SK-N-DZ (cell line): ENCODE measurements around the gene GRWD1. TPM values are rescaled to one million over a fixed set of nuclear protein-coding genes. Genes with fewer than 3 reads are reported as not detected.

Experiments
- DNase-seq: peaks from one replicate; pipeline ENCODE4 v3.0.0-alpha.2; 2015; ENCODE audit warnings: low spot score
- polyA plus RNA-seq, 2 experiments: library from polyadenylated mRNA; depleted of rRNA; stranded (reverse); fragments of >200 nt; gene quantifications; 2 replicates each; pipeline ENCODE4 v1.2.3, GENCODE V29; 2014

GRWD1 gene
- 29.3 and 41.5 TPM in 2 replicates for polyA plus RNA-seq (2014; cell fraction: cytosol; rRNA removed)
- polyA plus RNA-seq (2014; cell fraction: nucleus; rRNA removed) = 11.7 and 14.8 TPM in 2 replicates

DNA sequence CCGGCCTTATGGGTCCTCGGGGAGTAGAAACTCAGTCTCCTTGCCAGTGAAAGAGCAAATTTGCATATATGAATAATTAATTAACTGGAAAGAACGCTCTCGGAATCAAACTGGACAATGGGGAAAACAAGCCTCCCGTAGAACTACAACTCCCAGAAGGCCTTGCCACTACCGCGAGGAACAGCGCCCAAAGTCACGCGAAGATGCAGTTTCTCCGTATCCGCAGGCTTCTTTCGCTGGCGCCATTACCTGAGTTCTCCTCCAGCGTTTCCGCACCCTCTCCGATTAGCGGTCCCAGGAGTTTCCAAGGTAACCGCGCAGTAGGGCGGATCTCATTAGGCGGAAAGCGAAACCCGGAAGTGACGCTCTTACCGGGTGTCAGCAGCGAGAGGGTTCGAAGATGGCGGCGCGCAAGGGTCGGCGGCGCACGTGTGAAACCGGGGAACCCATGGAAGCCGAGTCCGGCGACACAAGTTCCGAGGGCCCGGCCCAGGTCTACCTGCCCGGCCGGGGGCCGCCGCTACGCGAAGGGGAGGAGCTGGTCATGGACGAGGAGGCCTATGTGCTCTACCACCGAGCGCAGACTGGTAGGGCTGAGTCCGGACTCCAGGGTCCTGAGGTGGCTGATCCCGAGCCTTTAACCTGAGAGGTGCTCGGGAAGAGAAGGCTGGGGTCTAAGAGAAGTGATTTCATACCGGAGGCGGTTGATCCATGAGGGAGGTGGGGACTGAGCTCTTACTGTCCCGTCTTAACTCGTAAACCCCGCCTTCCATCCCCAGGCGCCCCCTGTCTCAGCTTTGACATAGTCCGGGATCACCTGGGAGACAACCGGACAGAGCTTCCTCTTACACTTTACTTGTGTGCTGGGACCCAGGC, at the start of gene GRWD1:
Gene GRWD1, plus strand, starts transcription at position 378 of the 876 bp plus-strand sequence. Its CDS starts 23 bp downstream, at position 401.
- peak; percentile 90 for DNase-seq

DNA sequence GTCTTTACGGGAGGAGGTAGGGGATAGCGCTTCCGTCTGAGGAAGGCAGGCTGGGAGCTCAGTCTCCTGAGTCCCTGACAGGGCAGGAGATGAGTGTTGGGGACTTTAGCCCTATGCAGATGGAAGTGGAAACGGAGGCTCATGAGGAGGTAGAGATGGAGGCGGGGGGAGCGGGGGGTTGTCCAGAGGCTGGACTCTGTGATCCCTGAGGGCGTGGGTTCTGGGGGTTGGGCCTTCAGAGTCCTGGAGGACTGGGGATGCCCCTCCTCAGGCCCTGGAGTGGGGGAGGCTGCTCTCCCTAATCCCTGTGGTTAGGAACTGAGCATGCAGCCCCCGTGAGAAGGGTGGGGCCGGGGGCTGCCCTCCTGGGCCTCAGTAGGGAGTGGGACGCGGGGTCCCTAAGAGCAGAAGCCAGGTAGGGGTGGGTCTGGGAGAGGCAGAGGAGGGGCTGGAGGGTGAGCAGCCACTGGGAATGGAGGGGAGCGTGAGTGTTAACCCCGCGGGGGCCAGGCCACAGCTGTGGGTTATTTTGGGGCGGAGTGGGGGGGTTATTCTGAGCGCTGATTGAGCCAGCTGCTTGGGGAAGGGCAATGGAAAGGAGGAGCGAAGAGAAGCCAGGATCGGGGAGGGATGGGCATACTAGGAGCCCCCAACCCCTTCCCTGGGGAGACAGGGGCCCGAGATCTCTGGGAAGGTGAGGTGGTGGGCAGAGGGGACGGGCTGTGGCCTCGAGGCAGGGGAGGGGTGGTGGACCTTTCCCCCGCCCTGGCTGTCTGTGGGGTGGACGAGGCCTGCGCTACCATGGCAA, 49.6 kb upstream of the GRWD1 start:
- DNase-seq = no peak

DNA sequence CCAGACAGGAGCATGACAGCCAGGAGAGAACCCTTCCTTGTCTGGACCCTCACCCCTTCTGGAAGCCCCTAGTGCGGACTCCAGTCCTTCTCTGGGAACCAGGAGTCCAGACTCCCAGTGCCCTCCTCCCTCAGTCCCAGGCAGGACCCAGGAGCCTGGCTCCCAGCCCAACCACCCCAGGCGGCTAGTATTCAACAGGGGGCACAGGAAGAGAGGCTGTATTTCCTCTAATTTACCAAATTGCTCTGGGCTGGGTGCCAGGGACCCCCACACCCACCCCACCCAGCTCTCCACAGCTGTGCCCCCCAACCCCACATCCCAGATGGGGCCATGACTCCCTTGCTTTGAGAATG, 49.0 kb upstream of the GRWD1 start:
- no peak for DNase-seq

- no peak for DNase-seq
Measured at GRCh38 chr19:48397263-48398101, 48.3 kb upstream of the GRWD1 start.

DNA sequence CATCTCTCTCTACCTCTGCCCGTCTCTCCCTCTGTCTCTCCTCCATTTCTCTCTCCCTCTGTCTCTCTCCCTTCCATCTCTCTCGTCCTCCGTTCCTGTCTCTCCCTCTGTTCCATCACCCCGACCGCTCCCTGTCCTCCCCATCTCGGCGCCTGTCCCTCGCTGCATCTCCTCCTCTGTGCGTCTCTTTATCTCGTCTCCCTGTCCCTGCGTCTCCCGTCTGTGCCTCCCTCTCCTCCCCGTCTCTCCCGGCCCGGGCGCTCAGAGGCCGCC, 47.7 kb upstream of the GRWD1 start:
- DNase-seq = no peak

DNA sequence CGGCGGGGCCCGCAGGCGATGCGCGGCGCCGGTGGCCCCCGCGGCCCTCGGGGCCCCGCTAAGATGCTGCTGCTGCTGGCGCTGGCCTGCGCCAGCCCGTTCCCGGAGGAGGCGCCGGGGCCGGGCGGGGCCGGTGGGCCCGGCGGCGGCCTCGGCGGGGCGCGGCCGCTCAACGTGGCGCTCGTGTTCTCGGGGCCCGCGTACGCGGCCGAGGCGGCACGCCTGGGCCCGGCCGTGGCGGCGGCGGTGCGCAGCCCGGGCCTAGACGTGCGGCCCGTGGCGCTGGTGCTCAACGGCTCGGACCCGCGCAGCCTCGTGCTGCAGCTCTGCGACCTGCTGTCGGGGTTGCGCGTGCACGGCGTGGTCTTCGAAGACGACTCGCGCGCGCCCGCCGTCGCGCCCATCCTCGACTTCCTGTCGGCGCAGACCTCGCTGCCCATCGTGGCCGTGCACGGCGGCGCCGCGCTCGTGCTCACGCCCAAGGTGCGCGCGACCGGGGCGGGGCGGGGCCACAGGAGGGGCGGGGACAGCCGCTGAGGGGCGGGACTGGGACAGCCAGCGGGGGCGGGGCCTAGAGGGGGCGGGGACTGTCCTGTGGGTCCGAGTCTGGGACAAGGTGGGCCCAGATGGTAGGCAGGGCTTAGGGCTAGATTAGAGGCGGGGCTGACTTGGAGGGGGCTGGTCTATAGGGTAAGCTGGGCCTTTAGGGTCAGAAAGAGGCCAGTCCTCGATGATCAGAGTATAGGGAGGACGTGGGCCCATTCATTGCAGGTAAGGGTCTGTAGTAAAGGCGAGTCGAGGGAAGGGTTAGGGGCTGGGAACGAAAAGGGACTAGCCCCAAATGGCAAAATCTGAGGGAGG, 47.2 kb upstream of the GRWD1 start:
- DNase-seq = peak; percentile 63

DNA sequence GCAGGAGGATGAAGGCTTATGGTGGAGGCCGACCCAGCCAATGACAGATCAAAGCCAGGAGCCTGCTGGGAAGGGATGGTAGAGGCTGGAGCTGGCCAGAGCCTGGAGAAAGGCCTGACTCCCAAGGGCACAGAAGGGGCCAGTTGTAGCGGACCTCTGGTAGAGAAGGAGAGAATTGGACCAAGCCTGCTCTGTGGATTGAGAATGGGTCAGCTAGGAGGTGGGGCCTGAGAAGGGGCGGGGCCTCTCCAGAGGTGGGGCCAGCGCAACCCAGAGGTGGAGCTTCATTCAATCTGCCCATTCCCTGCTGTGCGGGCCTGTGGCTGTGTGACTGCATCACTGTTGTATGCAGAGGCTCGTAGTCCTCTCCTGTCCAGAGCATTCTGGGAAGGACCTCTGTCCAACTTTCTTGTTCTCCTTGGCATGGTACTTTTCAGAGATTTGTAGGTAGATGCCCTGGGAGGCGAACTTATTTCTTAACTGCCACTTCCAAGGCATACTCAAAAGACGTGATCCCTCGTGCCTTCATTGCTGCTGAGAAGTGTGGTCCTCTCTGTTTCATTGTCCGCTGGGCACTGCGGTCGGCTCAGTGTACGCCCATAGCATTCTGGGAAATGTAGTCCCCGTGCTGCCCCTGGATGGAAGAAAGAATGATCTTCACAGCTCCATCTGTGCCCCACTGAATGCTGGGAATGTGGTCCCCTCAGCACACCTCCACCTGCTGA, 45.6 kb upstream of the GRWD1 start:
- peak; percentile 62 for DNase-seq

DNA sequence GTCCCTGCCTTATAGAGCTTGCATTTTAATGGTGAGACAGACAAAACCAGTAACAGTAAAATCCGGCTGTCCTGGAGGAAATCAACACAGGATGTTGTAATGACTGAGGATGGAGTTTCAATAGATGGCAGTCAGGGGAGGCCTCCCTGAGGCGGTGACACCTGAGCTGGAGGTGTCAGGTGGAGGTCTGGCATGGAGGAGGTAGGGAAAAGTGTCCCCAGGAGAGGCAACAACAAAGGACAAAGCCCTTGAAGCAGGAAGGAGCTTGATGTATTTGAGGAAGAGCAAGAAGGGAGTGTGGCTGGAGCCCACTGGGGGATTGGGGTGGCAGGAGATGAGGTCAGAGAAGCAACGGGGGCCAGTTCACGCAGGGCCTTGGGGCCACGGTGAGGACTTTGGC, 44.5 kb upstream of the GRWD1 start:
- no peak for DNase-seq

DNA sequence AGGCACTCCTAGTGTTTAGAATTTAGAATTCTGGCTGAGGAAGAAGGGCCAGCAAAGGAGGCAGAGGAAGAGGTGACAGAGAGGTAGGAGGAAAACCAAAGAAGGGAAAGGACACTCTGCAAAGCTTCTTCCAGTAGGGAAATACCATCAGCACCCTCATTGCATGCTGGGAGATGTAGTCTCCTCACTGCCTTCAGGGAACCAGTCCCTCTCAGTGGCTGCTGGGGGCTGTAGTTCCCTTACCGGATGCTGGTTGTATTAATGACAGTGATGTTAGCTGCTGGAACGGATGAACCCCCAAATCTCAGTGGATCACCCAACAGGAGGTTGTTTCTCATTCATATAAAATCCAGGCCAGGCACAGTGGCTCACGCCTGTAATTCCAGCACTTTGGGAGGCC, 42.2 kb upstream of the GRWD1 start:
- DNase-seq = peak; percentile 53

DNA sequence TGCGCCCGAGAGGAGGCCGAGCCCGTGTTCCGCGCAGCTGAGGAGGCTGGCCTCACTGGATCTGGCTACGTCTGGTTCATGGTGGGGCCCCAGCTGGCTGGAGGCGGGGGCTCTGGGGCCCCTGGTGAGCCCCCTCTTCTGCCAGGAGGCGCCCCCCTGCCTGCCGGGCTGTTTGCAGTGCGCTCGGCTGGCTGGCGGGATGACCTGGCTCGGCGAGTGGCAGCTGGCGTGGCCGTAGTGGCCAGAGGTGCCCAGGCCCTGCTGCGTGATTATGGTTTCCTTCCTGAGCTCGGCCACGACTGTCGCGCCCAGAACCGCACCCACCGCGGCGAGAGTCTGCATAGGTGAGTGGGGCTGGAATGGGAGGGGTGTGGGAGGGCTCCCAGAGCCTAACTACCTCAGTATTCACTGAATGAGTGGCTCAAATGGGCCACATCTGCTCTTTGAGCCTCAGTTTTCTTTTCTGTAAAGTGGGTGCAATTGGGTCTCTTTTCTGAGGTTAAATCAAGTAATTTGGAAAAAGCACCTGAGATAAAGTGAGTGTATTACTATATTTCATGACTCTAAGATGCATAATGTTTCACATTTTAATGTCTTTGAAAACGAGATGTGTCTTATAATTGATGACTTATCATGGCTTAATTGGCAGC, 40.6 kb upstream of the GRWD1 start:
- DNase-seq = no peak

GRCh38 chr19:48405850-48406249, 39.9 kb upstream of the GRWD1 start:
- DNase-seq = no peak

- no peak for DNase-seq
Measured at GRCh38 chr19:48413879-48414587, 31.8 kb upstream of the GRWD1 start.

- no peak for DNase-seq
Measured at GRCh38 chr19:48415395-48415794, 30.4 kb upstream of the GRWD1 start.

- DNase-seq = no peak
Measured at GRCh38 chr19:48415806-48416221, 30.0 kb upstream of the GRWD1 start.

DNA sequence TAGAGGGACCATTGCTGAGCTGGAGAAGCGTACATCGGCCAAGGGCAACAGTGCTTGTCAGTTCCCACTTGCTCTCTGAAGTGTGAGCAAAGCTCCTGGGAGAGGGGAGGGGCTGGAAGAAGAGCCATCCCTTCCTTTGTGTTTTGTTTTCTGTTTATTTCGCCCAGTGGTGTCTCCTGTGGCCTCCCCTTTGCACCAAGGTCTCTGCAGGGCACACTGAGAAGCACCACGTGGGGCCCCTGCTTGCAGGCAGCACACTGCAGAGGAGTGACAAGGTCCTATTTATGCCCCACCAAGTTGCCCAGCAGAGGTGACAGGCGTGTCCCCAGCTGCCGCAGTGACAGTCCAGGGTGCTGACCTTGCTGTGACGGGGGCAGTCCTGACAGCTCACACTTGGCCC, 28.4 kb upstream of the GRWD1 start:
- DNase-seq = no peak

- DNase-seq = no peak
Measured at GRCh38 chr19:48418317-48419064, 27.3 kb upstream of the GRWD1 start.

DNA sequence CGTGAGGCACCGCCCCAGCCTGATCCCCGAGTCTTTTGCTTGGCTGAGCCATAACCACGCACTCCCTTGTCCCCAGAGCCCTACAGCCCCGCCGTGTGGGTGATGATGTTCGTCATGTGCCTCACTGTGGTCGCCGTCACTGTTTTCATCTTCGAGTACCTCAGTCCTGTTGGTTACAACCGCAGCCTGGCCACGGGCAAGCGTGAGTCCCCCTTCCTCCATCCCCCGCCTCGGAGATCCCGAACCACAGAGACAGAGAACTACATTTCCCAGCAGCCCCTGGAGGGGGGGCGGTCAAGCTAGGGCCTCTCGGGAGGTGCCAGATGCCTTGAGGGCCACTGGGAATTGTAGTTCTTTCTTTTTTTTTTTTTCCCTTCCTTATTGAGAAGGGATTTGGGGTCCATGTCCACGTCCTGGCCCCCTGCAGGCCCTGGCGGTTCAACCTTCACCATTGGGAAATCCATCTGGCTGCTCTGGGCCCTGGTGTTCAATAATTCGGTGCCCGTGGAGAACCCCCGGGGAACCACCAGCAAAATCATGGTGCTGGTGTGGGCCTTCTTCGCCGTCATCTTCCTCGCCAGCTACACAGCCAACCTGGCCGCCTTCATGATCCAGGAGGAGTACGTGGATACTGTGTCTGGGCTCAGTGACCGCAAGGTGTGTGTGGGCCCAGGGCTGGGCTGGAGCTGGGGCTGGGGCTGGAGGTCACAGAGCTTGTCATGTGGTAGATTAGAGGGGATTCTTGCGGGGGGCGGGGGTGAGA, 26.4 kb upstream of the GRWD1 start:
- DNase-seq = peak; percentile 81

- no peak for DNase-seq
Measured at GRCh38 chr19:48421548-48421947, 24.2 kb upstream of the GRWD1 start.
